Thyroid gland (tissue), 4 donors: ENCODE data around the gene ATP1A2.

Source experiments
- CTCF ChIP-seq, 6 experiments: fragments of 200-600 bp in 3 of 6; fragments of 450-650 bp in 3 of 6; sonication (generic) in 3 of 6; IDR thresholded peaks; one replicate each; pipeline ENCODE4 v1.5.1; 2016 to 2019; ENCODE audit warnings: antibody characterized with exemption in 6 of 6, mild to moderate bottlenecking in 2 of 6, inconsistent platforms in 1 of 6, moderate library complexity in 1 of 6
- POLR2A ChIP-seq, 2 donors: fragments of 450-650 bp; IDR thresholded peaks; one replicate each; pipeline ENCODE4 v1.6.1; 2017; ENCODE audit warnings: antibody characterized with exemption in 2 of 2, mild to moderate bottlenecking in 2 of 2, moderate library complexity in 1 of 2

- no peak for TF ChIP-seq CTCF (IDR thresholded peaks at IDR 0.05)
- no peak for TF ChIP-seq POLR2A (IDR thresholded peaks at IDR 0.05)
These were observed 14.9 kb downstream of the ATP1A2 start for GRCh38 chr1:160130486-160130885.
